HL-60 (cell line): ENCODE results near the gene MALRD1.
"Not testable (repeated sequence)": the region's sequence is repeated elsewhere in the genome, so short reads cannot be mapped to it uniquely, and the experiment has no call there.

Experiments used
- DNase-seq, 2 experiments: peaks; one replicate each; pipeline ENCODE4 v3.0.0-alpha.2; 2010 to 2020; ENCODE audit warnings: low read depth in 1 of 2, low spot score in 1 of 2
- H3K27ac ChIP-seq: fragments of 250-450 bp; sonication (Bioruptor Pico); replicated peaks from 2 replicates; pipeline ENCODE4 v1.5.1; 2020; ENCODE audit warnings: mild to moderate bottlenecking, moderate library complexity
- H3K27me3 ChIP-seq: fragments of 250-450 bp; sonication (Bioruptor Pico); 2 replicates; pipeline ENCODE4 v1.5.1; 2021; ENCODE audit warnings: mild to moderate bottlenecking, moderate library complexity; ENCODE audit not compliant: insufficient read depth, poor library complexity, severe bottlenecking
- H3K4me3 ChIP-seq: replicated peaks from 2 replicates; pipeline ENCODE4 v1.5.1; 2011; ENCODE audit warnings: mild to moderate bottlenecking, control low read depth, low read length; ENCODE audit not compliant: insufficient read depth
- GABPA ChIP-seq: IDR thresholded peaks from 2 replicates; pipeline ENCODE4 v1.6.1; 2012; ENCODE audit warnings: low read depth
- POLR2AphosphoS5 ChIP-seq: IDR thresholded peaks from 2 replicates; pipeline ENCODE4 v1.6.1; 2012; ENCODE audit warnings: low read depth
- SPI1 ChIP-seq: IDR thresholded peaks from 2 replicates; pipeline ENCODE4 v1.6.1; 2012; ENCODE audit warnings: low read depth, mild to moderate bottlenecking, borderline replicate concordance
- TF ChIP-seq, protein P1 (sequence below): IDR thresholded peaks from one replicate; pipeline ENCODE4 v1.5.1; 2011; ENCODE audit warnings: low read length, control low read depth, inconsistent platforms; ENCODE audit not compliant: insufficient read depth
- TF ChIP-seq, protein P2 (sequence below): IDR thresholded peaks from 2 replicates; pipeline ENCODE4 v1.6.1; 2012; ENCODE audit warnings: low read depth; ENCODE audit not compliant: insufficient replicate concordance

The MALRD1 gene

GRCh38 chr10:19505320-19506312, 457.0 kb downstream of the MALRD1 start:
- Histone ChIP-seq H3K4me3 (no peak overlapping the region), H3K27ac (no peak overlapping the region), H3K27me3 (no peaks in the 10 kb centered on the region)
- DNase-seq, result no peak
- TF ChIP-seq, protein P1, sequence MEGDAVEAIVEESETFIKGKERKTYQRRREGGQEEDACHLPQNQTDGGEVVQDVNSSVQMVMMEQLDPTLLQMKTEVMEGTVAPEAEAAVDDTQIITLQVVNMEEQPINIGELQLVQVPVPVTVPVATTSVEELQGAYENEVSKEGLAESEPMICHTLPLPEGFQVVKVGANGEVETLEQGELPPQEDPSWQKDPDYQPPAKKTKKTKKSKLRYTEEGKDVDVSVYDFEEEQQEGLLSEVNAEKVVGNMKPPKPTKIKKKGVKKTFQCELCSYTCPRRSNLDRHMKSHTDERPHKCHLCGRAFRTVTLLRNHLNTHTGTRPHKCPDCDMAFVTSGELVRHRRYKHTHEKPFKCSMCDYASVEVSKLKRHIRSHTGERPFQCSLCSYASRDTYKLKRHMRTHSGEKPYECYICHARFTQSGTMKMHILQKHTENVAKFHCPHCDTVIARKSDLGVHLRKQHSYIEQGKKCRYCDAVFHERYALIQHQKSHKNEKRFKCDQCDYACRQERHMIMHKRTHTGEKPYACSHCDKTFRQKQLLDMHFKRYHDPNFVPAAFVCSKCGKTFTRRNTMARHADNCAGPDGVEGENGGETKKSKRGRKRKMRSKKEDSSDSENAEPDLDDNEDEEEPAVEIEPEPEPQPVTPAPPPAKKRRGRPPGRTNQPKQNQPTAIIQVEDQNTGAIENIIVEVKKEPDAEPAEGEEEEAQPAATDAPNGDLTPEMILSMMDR, result no peak
- TF ChIP-seq, protein P2, sequence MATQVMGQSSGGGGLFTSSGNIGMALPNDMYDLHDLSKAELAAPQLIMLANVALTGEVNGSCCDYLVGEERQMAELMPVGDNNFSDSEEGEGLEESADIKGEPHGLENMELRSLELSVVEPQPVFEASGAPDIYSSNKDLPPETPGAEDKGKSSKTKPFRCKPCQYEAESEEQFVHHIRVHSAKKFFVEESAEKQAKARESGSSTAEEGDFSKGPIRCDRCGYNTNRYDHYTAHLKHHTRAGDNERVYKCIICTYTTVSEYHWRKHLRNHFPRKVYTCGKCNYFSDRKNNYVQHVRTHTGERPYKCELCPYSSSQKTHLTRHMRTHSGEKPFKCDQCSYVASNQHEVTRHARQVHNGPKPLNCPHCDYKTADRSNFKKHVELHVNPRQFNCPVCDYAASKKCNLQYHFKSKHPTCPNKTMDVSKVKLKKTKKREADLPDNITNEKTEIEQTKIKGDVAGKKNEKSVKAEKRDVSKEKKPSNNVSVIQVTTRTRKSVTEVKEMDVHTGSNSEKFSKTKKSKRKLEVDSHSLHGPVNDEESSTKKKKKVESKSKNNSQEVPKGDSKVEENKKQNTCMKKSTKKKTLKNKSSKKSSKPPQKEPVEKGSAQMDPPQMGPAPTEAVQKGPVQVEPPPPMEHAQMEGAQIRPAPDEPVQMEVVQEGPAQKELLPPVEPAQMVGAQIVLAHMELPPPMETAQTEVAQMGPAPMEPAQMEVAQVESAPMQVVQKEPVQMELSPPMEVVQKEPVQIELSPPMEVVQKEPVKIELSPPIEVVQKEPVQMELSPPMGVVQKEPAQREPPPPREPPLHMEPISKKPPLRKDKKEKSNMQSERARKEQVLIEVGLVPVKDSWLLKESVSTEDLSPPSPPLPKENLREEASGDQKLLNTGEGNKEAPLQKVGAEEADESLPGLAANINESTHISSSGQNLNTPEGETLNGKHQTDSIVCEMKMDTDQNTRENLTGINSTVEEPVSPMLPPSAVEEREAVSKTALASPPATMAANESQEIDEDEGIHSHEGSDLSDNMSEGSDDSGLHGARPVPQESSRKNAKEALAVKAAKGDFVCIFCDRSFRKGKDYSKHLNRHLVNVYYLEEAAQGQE, result no peak
- TF ChIP-seq GABPA, result no peak
- TF ChIP-seq SPI1, result no peak
- no peak for TF ChIP-seq POLR2AphosphoS5

GRCh38 chr10:19510005-19510732, 461.6 kb downstream of the MALRD1 start:
- DNase-seq, H3K4me3 ChIP-seq, H3K27ac ChIP-seq, H3K27me3 ChIP-seq: not testable (repeated sequence)

GRCh38 chr10:19518109-19518508, 469.5 kb downstream of the MALRD1 start:
- H3K27ac ChIP-seq, result no peak overlapping the region

More at GRCh38 chr10:19518109-19518508, 469.5 kb downstream of the MALRD1 start:
- TF ChIP-seq, protein P1, result no peak
- TF ChIP-seq, protein P2, result no peak
- TF ChIP-seq POLR2AphosphoS5, result no peak
- no peak for TF ChIP-seq GABPA
- no peak for TF ChIP-seq SPI1
- Histone ChIP-seq H3K4me3 (no peak overlapping the region), H3K27me3 (no peaks in the 10 kb centered on the region)
- no peak for DNase-seq
